Testis (tissue), 3 donors: ENCODE data around the gene INTS6. TPM values are rescaled to one million over a fixed set of nuclear protein-coding genes. Genes with fewer than 3 reads are reported as not detected.

ENCODE experiments used
- DNase-seq: peaks from one replicate; pipeline ENCODE4 v3.0.0-alpha.2; 2019
- H3K27ac ChIP-seq, 2 donors: fragments of 200-600 bp; sonication (generic); one replicate each; pipeline ENCODE4 v1.5.1; 2019
- H3K27me3 ChIP-seq: fragments of 200-600 bp; sonication (generic); one replicate; pipeline ENCODE4 v1.5.1; 2019
- H3K36me3 ChIP-seq: fragments of 200-600 bp; sonication (generic); one replicate; pipeline ENCODE4 v1.5.1; 2017; ENCODE audit warnings: low read depth; ENCODE audit errors: missing control alignments
- H3K4me1 ChIP-seq: fragments of 200-600 bp; sonication (generic); one replicate; pipeline ENCODE4 v1.5.1; 2019
- H3K4me3 ChIP-seq, 2 donors: fragments of 200-600 bp; sonication (generic); one replicate each; pipeline ENCODE4 v1.5.1; 2017 to 2019
- H3K9me3 ChIP-seq: fragments of 200-600 bp; sonication (generic); one replicate; pipeline ENCODE4 v1.5.1; 2017
- CTCF ChIP-seq, 3 experiments: fragments of 450-650 bp in 2 of 3; fragments of 200-600 bp in 1 of 3; sonication (generic) in 1 of 3; IDR thresholded peaks; one replicate each; pipeline ENCODE4 v1.5.1; 2016 to 2019; ENCODE audit warnings: antibody characterized with exemption in 3 of 3, mild to moderate bottlenecking in 2 of 3, moderate library complexity in 1 of 3
- POLR2A ChIP-seq: fragments of 450-650 bp; IDR thresholded peaks from one replicate; pipeline ENCODE4 v1.6.1; 2017; ENCODE audit warnings: antibody characterized with exemption, mild to moderate bottlenecking, moderate library complexity
- WGBS, 2 donors: methylation state at CpG; one replicate each; pipeline ENCODE4 v1.1.5; 2018; 5-methylcytosine and 5-hydroxymethylcytosine counted together
- intact Hi-C: fragments of 100-400 bp; cut with DNase I; formaldehyde crosslinking; loops from one replicate; pipeline ENCODE4 v1.15.1; 2023; ENCODE audit warnings: low total_unique reads
- polyA plus RNA-seq: library from polyadenylated mRNA; stranded (reverse); fragments of 350-450 nt; fragmentation: Illumina TruSeq; extraction: RNeasy Lipid Tissue Mini Kit (QIAGEN cat#74804); gene quantifications from one replicate; pipeline ENCODE4 v1.2.3, GENCODE V29; 2014; ENCODE audit warnings: low read depth, low replicate concordance; ENCODE audit not compliant: insufficient read depth
- total RNA-seq, 2 donors: library from RNA; depleted of rRNA; stranded (reverse); fragments of >200 nt; gene quantifications; one replicate each; pipeline ENCODE4 v1.2.3, GENCODE V29; 2016

INTS6 gene
- total and polyA plus RNA-seq, 3 donors from 2014 or later = 97.6 to 132 (median 130) TPM

- TF ChIP-seq CTCF (IDR thresholded peaks at IDR 0.05) (no peak), POLR2A (no peak)
- intact Hi-C loops = no loop called here
- Histone ChIP-seq H3K36me3 (no peaks in the 10 kb centered on the region), H3K9me3 (no peaks in the 10 kb centered on the region), H3K27ac (no peak overlapping the region), H3K4me3 (no peak overlapping the region), H3K4me1 (no peaks in the 10 kb centered on the region), H3K27me3 (no peaks in the 10 kb centered on the region)
- 85% methylated on average over 5 of the region's 5 CpGs; no CpG with 5 or more reads in 1 of the 2 donors for WGBS, 2 donors
- DNase-seq = no peak
Observed at GRCh38 chr13:51336746-51337145, 116.1 kb downstream of the INTS6 start.

- TF ChIP-seq CTCF (IDR thresholded peaks at IDR 0.05) = no peak
- TF ChIP-seq POLR2A = no peak
- intact Hi-C loops = no loop called here
- DNase-seq = no peak
Observed at GRCh38 chr13:51333826-51334225, 119.0 kb downstream of the INTS6 start.

GRCh38 chr13:51333421-51333820 lies 119.4 kb downstream of the INTS6 start:
- no peak for DNase-seq
- Histone ChIP-seq H3K36me3 (no peaks in the 10 kb centered on the region), H3K4me3 (no peak overlapping the region), H3K9me3 (no peaks in the 10 kb centered on the region), H3K4me1 (no peaks in the 10 kb centered on the region), H3K27me3 (no peaks in the 10 kb centered on the region), H3K27ac (no peak overlapping the region)
- intact Hi-C loops = no loop called here
- TF ChIP-seq CTCF (IDR thresholded peaks at IDR 0.05) (no peak), POLR2A (no peak)

More at GRCh38 chr13:51333826-51334225, 119.0 kb downstream of the INTS6 start:
- Histone ChIP-seq H3K4me3 (no peak overlapping the region), H3K27me3 (no peaks in the 10 kb centered on the region), H3K4me1 (no peaks in the 10 kb centered on the region), H3K27ac (no peak overlapping the region), H3K9me3 (no peaks in the 10 kb centered on the region), H3K36me3 (no peaks in the 10 kb centered on the region)

- H3K27ac ChIP-seq = no peak overlapping the region
- intact Hi-C loops = no loop called here
- TF ChIP-seq POLR2A = no peak
- TF ChIP-seq CTCF (IDR thresholded peaks at IDR 0.05) = no peak
Observed at GRCh38 chr13:51332566-51333361, 120.1 kb downstream of the INTS6 start.

GRCh38 chr13:51331354-51331861 lies 121.4 kb downstream of the INTS6 start:
- Histone ChIP-seq H3K4me1 (no peaks in the 10 kb centered on the region), H3K9me3 (no peaks in the 10 kb centered on the region), H3K27me3 (no peaks in the 10 kb centered on the region), H3K27ac (no peak overlapping the region), H3K4me3 (no peak overlapping the region), H3K36me3 (no peaks in the 10 kb centered on the region)
- intact Hi-C loops = no loop called here
- DNase-seq = peak; percentile 40
- 55 to 67% methylated on average over 6 of the region's 6 CpGs for WGBS, 2 donors
- TF ChIP-seq CTCF (IDR thresholded peaks at IDR 0.05) (no peak), POLR2A (no peak)

More at GRCh38 chr13:51332566-51333361, 120.1 kb downstream of the INTS6 start:
- H3K27me3 ChIP-seq = no peaks in the 10 kb centered on the region
- H3K4me1 ChIP-seq = no peaks in the 10 kb centered on the region
- H3K9me3 ChIP-seq = no peaks in the 10 kb centered on the region
- no peak overlapping the region for H3K4me3 ChIP-seq
- DNase-seq = no peak
- no peaks in the 10 kb centered on the region for H3K36me3 ChIP-seq
- WGBS, 2 donors = 81 to 92% methylated on average over 2 of the region's 2 CpGs
